HCT116 (cell line): Measurements from ENCODE around the gene PDE6A. TPM values are rescaled to one million over a fixed set of nuclear protein-coding genes. Genes with fewer than 3 reads are reported as not detected.

Experiments
- ATAC-seq: fragments of 200-7000 bp; cut with Tn5 transposase; 2 replicates; pipeline ENCODE4 v1.9.1; 2020; ENCODE audit warnings: mild to moderate bottlenecking, moderate library complexity
- BruUV-seq: library from RNA; stranded (reverse); fragments of 400-500 nt; replicated peaks from 2 replicates; lab custom pipeline; 2021; lab: Mats Ljungman, UMichigan
- CTCF ChIA-PET: fragments of 300-600 bp; sonication (Branson Sonifier 250); formaldehyde crosslinking; loops from one replicate; lab custom pipeline; 2021; ENCODE audit warnings: antibody characterized with exemption; lab: Charles Lee
- POLR2A ChIA-PET: fragments of 300-600, 350-600 bp; sonication (Branson Sonifier 250); formaldehyde crosslinking; loops from one replicate; lab custom pipeline; 2021; ENCODE audit warnings: antibody characterized with exemption; lab: Charles Lee
- RAD21 ChIA-PET, 2 experiments: fragments of 300-600 bp; sonication (Branson Sonifier 250); formaldehyde crosslinking; loops; one replicate each; lab custom pipeline; 2023; ENCODE audit warnings: low total read pairs in 2 of 2; ENCODE audit not compliant: uncharacterized antibody in 2 of 2, unreplicated experiment in 2 of 2, low non-redundant PET in 1 of 2; lab: Charles Lee
- DNase-seq: peaks from one replicate; pipeline ENCODE4 v3.0.0-alpha.2; 2010; ENCODE audit warnings: low read depth, low spot score
- H2AFZ ChIP-seq: fragments of 200-600 bp; shearing (Covaris generic), sonication (generic); 2 replicates; pipeline ENCODE4 v1.6.1; 2017; ENCODE audit warnings: low read depth, mixed run types, mixed read lengths, antibody characterized with exemption, low read length; ENCODE audit not compliant: poor library complexity, severe bottlenecking
- H3K27ac ChIP-seq: 2 replicates; pipeline ENCODE4 v1.5.1; 2012; ENCODE audit warnings: low read depth, low read length
- H3K27me3 ChIP-seq: fragments of 200-600 bp; sonication (generic); 2 replicates; pipeline ENCODE4 v1.6.1; 2016; ENCODE audit warnings: mixed run types, low read length, mixed read lengths; ENCODE audit not compliant: insufficient read depth
- H3K36me3 ChIP-seq, 2 experiments: fragments of 200-500 bp in 1 of 2; fragments of 200-600 bp in 1 of 2; sonication (Bioruptor generic) in 1 of 2; sonication (generic) in 1 of 2; 2 replicates each; pipeline versions ENCODE4 v1.5.1 to v1.6.1; 2014 to 2016; ENCODE audit warnings: low read length in 2 of 2, inconsistent platforms in 1 of 2, mixed read lengths in 1 of 2, mixed run types in 1 of 2; ENCODE audit not compliant: insufficient read depth in 2 of 2, control insufficient read depth in 1 of 2
- H3K4me1 ChIP-seq, 2 experiments: fragments of 200-600 bp in 1 of 2; sonication (generic) in 1 of 2; 2 replicates each; pipeline versions ENCODE4 v1.5.1 to v1.6.1; 2012 to 2017; ENCODE audit warnings: low read length in 2 of 2, inconsistent platforms in 1 of 2, mild to moderate bottlenecking in 1 of 2, mixed read lengths in 1 of 2, mixed run types in 1 of 2, moderate library complexity in 1 of 2; ENCODE audit not compliant: insufficient read depth in 2 of 2, control insufficient read depth in 1 of 2
- H3K4me2 ChIP-seq: fragments of 200-600 bp; sonication (generic); 2 replicates; pipeline ENCODE4 v1.6.1; 2017; ENCODE audit warnings: mixed run types, low read length, mixed read lengths
- H3K4me3 ChIP-seq, 2 experiments: fragments of 200-600 bp in 1 of 2; sonication (generic) in 1 of 2; replicated peaks in 1 of 2; 2 replicates each; pipeline ENCODE4 v1.5.1; 2011 to 2016; ENCODE audit warnings: low read length in 2 of 2, control low read depth in 1 of 2, low read depth in 1 of 2, mild to moderate bottlenecking in 1 of 2, mixed read lengths in 1 of 2, mixed run types in 1 of 2
- H3K79me2 ChIP-seq: fragments of 200-600 bp; sonication (generic); 2 replicates; pipeline ENCODE4 v1.6.1; 2017; ENCODE audit warnings: mild to moderate bottlenecking, mixed run types, low read length, moderate library complexity, mixed read lengths; ENCODE audit not compliant: insufficient read depth
- H3K9ac ChIP-seq: fragments of 200-600 bp; sonication (generic); 2 replicates; pipeline ENCODE4 v1.6.1; 2016; ENCODE audit warnings: low read length, mixed read lengths
- H3K9me2 ChIP-seq: fragments of 200-600 bp; sonication (generic), shearing (Covaris generic); 2 replicates; pipeline ENCODE4 v1.6.1; 2017; ENCODE audit warnings: mixed run types, mild to moderate bottlenecking, moderate library complexity; ENCODE audit not compliant: insufficient read depth
- H3K9me3 ChIP-seq, 2 experiments: fragments of 200-500 bp in 1 of 2; fragments of 200-600 bp in 1 of 2; sonication (Bioruptor generic) in 1 of 2; sonication (generic) in 1 of 2; 2 replicates each; pipeline ENCODE4 v1.6.1; 2014 to 2017; ENCODE audit warnings: low read length in 2 of 2, mixed read lengths in 2 of 2, inconsistent platforms in 1 of 2, low read depth in 1 of 2, mild to moderate bottlenecking in 1 of 2, mixed run types in 1 of 2, moderate library complexity in 1 of 2; ENCODE audit not compliant: control insufficient read depth in 1 of 2, insufficient read depth in 1 of 2
- H4K20me1 ChIP-seq: fragments of 200-600 bp; sonication (generic), shearing (Covaris generic); 2 replicates; pipeline ENCODE4 v1.6.1; 2017; ENCODE audit warnings: mixed run types, mild to moderate bottlenecking, moderate library complexity; ENCODE audit not compliant: insufficient read depth
- CBX3 ChIP-seq: IDR thresholded peaks from 2 replicates; pipeline ENCODE4 v1.6.1; 2012; ENCODE audit warnings: low read depth
- CEBPB ChIP-seq: IDR thresholded peaks from 2 replicates; pipeline ENCODE4 v1.6.1; 2012; ENCODE audit warnings: low read depth
- EGR1 ChIP-seq: IDR thresholded peaks from 2 replicates; pipeline ENCODE4 v1.6.1; 2012; ENCODE audit warnings: low read depth
- EZH2phosphoT487 ChIP-seq: fragments of 200-600 bp; IDR thresholded peaks from 2 replicates; pipeline ENCODE4 v1.6.1; 2018; ENCODE audit warnings: antibody characterized with exemption, borderline replicate concordance
- JUND ChIP-seq: IDR thresholded peaks from 2 replicates; pipeline ENCODE4 v1.6.1; 2012
- POLR2A ChIP-seq: IDR thresholded peaks from 2 replicates; pipeline ENCODE4 v1.7.0; 2011; ENCODE audit warnings: borderline replicate concordance; ENCODE audit not compliant: insufficient read depth, insufficient read length; ENCODE audit errors: extremely low read depth
- POLR2AphosphoS5 ChIP-seq: IDR thresholded peaks from 2 replicates; pipeline ENCODE4 v1.6.1; 2011; ENCODE audit warnings: mild to moderate bottlenecking, low read depth, low read length, moderate library complexity
- RAD21 ChIP-seq: IDR thresholded peaks from 2 replicates; pipeline ENCODE4 v1.6.1; 2012; ENCODE audit warnings: low read depth, mild to moderate bottlenecking
- SRF ChIP-seq: IDR thresholded peaks from 2 replicates; pipeline ENCODE4 v1.6.1; 2012; ENCODE audit warnings: low read depth
- YY1 ChIP-seq: IDR thresholded peaks from 2 replicates; pipeline ENCODE4 v1.6.1; 2011; ENCODE audit warnings: low read length, low read depth, moderate library complexity, mild to moderate bottlenecking; ENCODE audit not compliant: insufficient replicate concordance; ENCODE audit errors: extremely low read depth
- ZBTB33 ChIP-seq: IDR thresholded peaks from 2 replicates; pipeline ENCODE4 v1.6.1; 2011; ENCODE audit warnings: mild to moderate bottlenecking, low read length, moderate library complexity; ENCODE audit not compliant: insufficient replicate concordance; ENCODE audit errors: extremely low read depth
- ZNF274 ChIP-seq: fragments of 200-500 bp; sonication (Bioruptor generic); IDR thresholded peaks from 2 replicates; pipeline ENCODE4 v1.6.1; 2014; ENCODE audit warnings: mild to moderate bottlenecking, low read depth, low read length, inconsistent platforms
- intact Hi-C: fragments of 100-400 bp; cut with micrococcal nuclease; formaldehyde crosslinking; loops from 2 replicates; pipeline ENCODE4 v1.10.0; 2022
- total RNA-seq: library from RNA; stranded (reverse); gene quantifications from one replicate; pipeline ENCODE4 v1.2.1, GENCODE V29; 2021; ENCODE audit not compliant: unreplicated experiment
- TF ChIP-seq, protein P1 (sequence below), 3 experiments: fragments of 200-600 bp in 1 of 3; sonication (generic) in 1 of 3; IDR thresholded peaks in 2 of 3; conservative IDR thresholded peaks in 1 of 3; 2 replicates each; pipeline ENCODE4 v1.5.1; 2012 to 2017; ENCODE audit warnings: low read depth in 2 of 3, low read length in 2 of 3, antibody characterized with exemption in 1 of 3, borderline replicate concordance in 1 of 3, control low read depth in 1 of 3, mild to moderate bottlenecking in 1 of 3, mixed read lengths in 1 of 3, mixed run types in 1 of 3, moderate library complexity in 1 of 3; ENCODE audit not compliant: insufficient read depth in 1 of 3
- TF ChIP-seq, protein P2 (sequence below): IDR thresholded peaks from 2 replicates; pipeline ENCODE4 v1.6.1; 2012; ENCODE audit warnings: low read depth

PDE6A gene
- total RNA-seq, 1 experiment from 2014 or later: not detected

DNA sequence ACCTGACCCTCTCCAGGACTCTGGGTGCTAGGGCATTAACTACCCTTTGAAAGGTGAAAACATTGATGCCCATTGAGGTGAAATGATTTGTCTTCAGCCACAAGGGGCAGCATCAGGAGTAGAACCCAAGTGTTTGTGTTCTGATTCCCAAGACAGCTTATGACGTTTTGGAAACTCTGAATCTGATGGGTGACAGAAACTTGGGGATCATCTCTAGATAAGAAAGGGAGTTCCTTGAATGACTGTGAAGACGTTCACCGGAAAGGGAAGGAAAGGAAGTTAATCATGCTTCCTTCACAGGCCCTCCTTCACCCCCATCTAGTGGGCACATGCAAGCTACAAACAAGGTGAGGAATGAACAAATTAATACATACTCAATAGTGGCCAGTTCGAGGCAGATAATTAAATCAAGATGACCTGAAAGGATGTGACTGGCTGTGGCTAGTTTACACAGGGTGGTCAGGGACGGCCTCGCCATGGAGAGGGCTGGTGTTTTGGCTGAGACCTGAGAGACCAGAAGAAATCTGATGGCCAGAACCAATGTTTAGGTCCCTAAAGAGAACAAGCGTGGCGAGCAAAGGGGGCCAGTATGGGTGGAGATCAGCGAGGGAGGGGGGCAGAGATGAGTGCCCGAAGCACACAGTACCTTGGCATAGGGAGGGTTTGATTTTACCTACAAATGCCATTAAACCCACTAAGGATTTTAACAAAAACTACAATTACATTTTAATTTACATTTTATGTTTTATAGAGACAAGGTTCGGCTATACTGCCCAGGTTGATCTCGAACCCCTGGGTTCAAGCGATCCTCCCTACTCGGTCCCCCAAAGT lies 15.0 kb upstream of the PDE6A start (continued):
- no peak for TF ChIP-seq ZBTB33

- Histone ChIP-seq H3K9me2 (no peaks in the 10 kb centered on the region), H3K9ac (no peak overlapping the region), H4K20me1 (no peaks in the 10 kb centered on the region), H3K4me2 (no peak overlapping the region), H3K79me2 (0 out of 2 replicates have a peak, but pooled peaks cover 2% of the 10 kb centered on the region), H3K4me1 (peaks cover 8 to 27% of the 10 kb centered on the region in 2 experiments), H3K9me3 (no peaks in the 10 kb centered on the region), H3K27ac (no peak overlapping the region), H3K4me3 (no peak overlapping the region), H3K27me3 (no peaks in the 10 kb centered on the region), H3K36me3 (no peaks in the 10 kb centered on the region), H2AFZ (no peak overlapping the region)
- BruUV-seq: no TSS peak
- ATAC-seq (no peak), DNase-seq (no peak)
- ChIA-PET RAD21 (no interaction called here), POLR2A (no interaction called here), CTCF (interaction anchor here (0.8 to 1.6 kb wide), 2 partner anchors 23 to 33 kb away, joined by 3 to 5 read pairs; no protein-coding TSS in a partner anchor)
- intact Hi-C loops: no loop called here
- TF ChIP-seq ZBTB33 (no peak), SRF (no peak), POLR2AphosphoS5 (no peak), ZNF274 (no peak), EGR1 (no peak), JUND (no peak), YY1 (no peak), CBX3 (no peak), CEBPB (no peak), POLR2A (no peak), RAD21 (no peak), EZH2phosphoT487 (no peak)
- TF ChIP-seq, protein P1, sequence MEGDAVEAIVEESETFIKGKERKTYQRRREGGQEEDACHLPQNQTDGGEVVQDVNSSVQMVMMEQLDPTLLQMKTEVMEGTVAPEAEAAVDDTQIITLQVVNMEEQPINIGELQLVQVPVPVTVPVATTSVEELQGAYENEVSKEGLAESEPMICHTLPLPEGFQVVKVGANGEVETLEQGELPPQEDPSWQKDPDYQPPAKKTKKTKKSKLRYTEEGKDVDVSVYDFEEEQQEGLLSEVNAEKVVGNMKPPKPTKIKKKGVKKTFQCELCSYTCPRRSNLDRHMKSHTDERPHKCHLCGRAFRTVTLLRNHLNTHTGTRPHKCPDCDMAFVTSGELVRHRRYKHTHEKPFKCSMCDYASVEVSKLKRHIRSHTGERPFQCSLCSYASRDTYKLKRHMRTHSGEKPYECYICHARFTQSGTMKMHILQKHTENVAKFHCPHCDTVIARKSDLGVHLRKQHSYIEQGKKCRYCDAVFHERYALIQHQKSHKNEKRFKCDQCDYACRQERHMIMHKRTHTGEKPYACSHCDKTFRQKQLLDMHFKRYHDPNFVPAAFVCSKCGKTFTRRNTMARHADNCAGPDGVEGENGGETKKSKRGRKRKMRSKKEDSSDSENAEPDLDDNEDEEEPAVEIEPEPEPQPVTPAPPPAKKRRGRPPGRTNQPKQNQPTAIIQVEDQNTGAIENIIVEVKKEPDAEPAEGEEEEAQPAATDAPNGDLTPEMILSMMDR (IDR thresholded peaks at IDR 0.05 in 2 of 3, conservative IDR thresholded peaks at IDR 0.05 in 1 of 3; ENCODE audit: borderline replicate concordance in 1 of 3, insufficient read depth in 1 of 3, low read depth in 2 of 3, low read length in 2 of 3): no peak
- TF ChIP-seq, protein P2, sequence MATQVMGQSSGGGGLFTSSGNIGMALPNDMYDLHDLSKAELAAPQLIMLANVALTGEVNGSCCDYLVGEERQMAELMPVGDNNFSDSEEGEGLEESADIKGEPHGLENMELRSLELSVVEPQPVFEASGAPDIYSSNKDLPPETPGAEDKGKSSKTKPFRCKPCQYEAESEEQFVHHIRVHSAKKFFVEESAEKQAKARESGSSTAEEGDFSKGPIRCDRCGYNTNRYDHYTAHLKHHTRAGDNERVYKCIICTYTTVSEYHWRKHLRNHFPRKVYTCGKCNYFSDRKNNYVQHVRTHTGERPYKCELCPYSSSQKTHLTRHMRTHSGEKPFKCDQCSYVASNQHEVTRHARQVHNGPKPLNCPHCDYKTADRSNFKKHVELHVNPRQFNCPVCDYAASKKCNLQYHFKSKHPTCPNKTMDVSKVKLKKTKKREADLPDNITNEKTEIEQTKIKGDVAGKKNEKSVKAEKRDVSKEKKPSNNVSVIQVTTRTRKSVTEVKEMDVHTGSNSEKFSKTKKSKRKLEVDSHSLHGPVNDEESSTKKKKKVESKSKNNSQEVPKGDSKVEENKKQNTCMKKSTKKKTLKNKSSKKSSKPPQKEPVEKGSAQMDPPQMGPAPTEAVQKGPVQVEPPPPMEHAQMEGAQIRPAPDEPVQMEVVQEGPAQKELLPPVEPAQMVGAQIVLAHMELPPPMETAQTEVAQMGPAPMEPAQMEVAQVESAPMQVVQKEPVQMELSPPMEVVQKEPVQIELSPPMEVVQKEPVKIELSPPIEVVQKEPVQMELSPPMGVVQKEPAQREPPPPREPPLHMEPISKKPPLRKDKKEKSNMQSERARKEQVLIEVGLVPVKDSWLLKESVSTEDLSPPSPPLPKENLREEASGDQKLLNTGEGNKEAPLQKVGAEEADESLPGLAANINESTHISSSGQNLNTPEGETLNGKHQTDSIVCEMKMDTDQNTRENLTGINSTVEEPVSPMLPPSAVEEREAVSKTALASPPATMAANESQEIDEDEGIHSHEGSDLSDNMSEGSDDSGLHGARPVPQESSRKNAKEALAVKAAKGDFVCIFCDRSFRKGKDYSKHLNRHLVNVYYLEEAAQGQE: no peak
Observed at GRCh38 chr5:149957855-149958254, 13.3 kb upstream of the PDE6A start.
